OCI-LY7 (cell line): Measurements from ENCODE around the gene MRPL20. TPM values are rescaled to one million over a fixed set of nuclear protein-coding genes. Genes with fewer than 3 reads are reported as not detected.
"Not testable (repeated sequence)": the region's sequence is repeated elsewhere in the genome, so short reads cannot be mapped to it uniquely, and the experiment has no call there.

ENCODE experiments used
- BruUV-seq: library from RNA; stranded (reverse); fragments of 400-500 nt; replicated peaks from 2 replicates; lab custom pipeline; 2021; lab: Mats Ljungman, UMichigan
- CTCF ChIA-PET: fragments of 300-600 bp; sonication (Branson Sonifier 250); formaldehyde crosslinking; loops from one replicate; lab custom pipeline; 2022; ENCODE audit warnings: antibody characterized with exemption; ENCODE audit not compliant: unreplicated experiment; lab: Charles Lee
- POLR2A ChIA-PET: fragments of 300-600 bp; sonication (Branson Sonifier 250); formaldehyde crosslinking; loops from one replicate; lab custom pipeline; 2022; ENCODE audit warnings: antibody characterized with exemption; lab: Charles Lee
- DNase-seq: peaks from one replicate; pipeline ENCODE4 v3.0.0-alpha.2; 2015; ENCODE audit warnings: low spot score
- H2AFZ ChIP-seq: fragments of 200-600 bp; sonication (generic), shearing (Covaris generic); 2 replicates; pipeline ENCODE4 v1.6.1; 2014; ENCODE audit warnings: mild to moderate bottlenecking, antibody characterized with exemption, low read length, moderate library complexity
- H3K27ac ChIP-seq: fragments of 200-600 bp; sonication (generic); 2 replicates; pipeline ENCODE4 v1.5.1; 2014; ENCODE audit warnings: mixed run types, low read depth, mild to moderate bottlenecking, moderate library complexity, low read length, inconsistent platforms; ENCODE audit not compliant: poor library complexity, severe bottlenecking
- H3K36me3 ChIP-seq: fragments of 200-600 bp; sonication (generic); 2 replicates; pipeline ENCODE4 v1.6.1; 2014; ENCODE audit warnings: mild to moderate bottlenecking, antibody characterized with exemption, low read length, moderate library complexity, mixed read lengths; ENCODE audit not compliant: insufficient read depth
- H3K4me1 ChIP-seq: fragments of 200-600 bp; sonication (generic); 2 replicates; pipeline ENCODE4 v1.5.1; 2014; ENCODE audit warnings: mild to moderate bottlenecking, low read length; ENCODE audit not compliant: insufficient read depth, poor library complexity, severe bottlenecking
- H3K4me2 ChIP-seq: fragments of 200-600 bp; sonication (generic); 2 replicates; pipeline ENCODE4 v1.6.1; 2014; ENCODE audit warnings: mild to moderate bottlenecking, low read length
- H3K4me3 ChIP-seq: fragments of 200-600 bp; sonication (generic); 2 replicates; pipeline ENCODE4 v1.5.1; 2014; ENCODE audit warnings: mild to moderate bottlenecking, low read depth, low read length; ENCODE audit not compliant: poor library complexity, severe bottlenecking
- H3K79me2 ChIP-seq: fragments of 200-600 bp; sonication (generic); 2 replicates; pipeline ENCODE4 v1.6.1; 2016; ENCODE audit warnings: low read depth, mild to moderate bottlenecking, low read length, moderate library complexity, mixed read lengths; ENCODE audit not compliant: insufficient read depth
- H3K9me2 ChIP-seq: fragments of 200-600 bp; sonication (generic); 2 replicates; pipeline ENCODE4 v1.6.1; 2016; ENCODE audit warnings: mild to moderate bottlenecking, low read length, mixed read lengths; ENCODE audit not compliant: insufficient read depth
- H3K9me3 ChIP-seq: fragments of 200-600 bp; sonication (generic); 2 replicates; pipeline ENCODE4 v1.6.1; 2014; ENCODE audit warnings: mild to moderate bottlenecking, mixed run types, low read length, mixed read lengths
- H4K20me1 ChIP-seq: fragments of 200-600 bp; sonication (generic); 2 replicates; pipeline ENCODE4 v1.6.1; 2014; ENCODE audit warnings: mild to moderate bottlenecking, antibody characterized with exemption, low read length, moderate library complexity, mixed read lengths; ENCODE audit not compliant: insufficient read depth
- CTCF ChIP-seq: fragments of 200-600 bp; sonication (generic); conservative IDR thresholded peaks from 2 replicates; pipeline ENCODE4 v1.5.1; 2014; ENCODE audit warnings: mild to moderate bottlenecking, antibody characterized with exemption, low read length, moderate library complexity, mixed read lengths
- EZH2phosphoT487 ChIP-seq: fragments of 200-600 bp; sonication (generic); IDR thresholded peaks from 2 replicates; pipeline ENCODE4 v1.6.1; 2018; ENCODE audit warnings: low read depth, borderline replicate concordance, mild to moderate bottlenecking, mixed run types, antibody characterized with exemption, low read length, moderate library complexity, mixed read lengths
- intact Hi-C: fragments of 100-400 bp; cut with micrococcal nuclease; formaldehyde crosslinking; loops from one replicate; pipeline ENCODE4 v1.10.0; 2022; ENCODE audit not compliant: unreplicated experiment
- total RNA-seq, 2 experiments: library from RNA; depleted of rRNA in 1 of 2; stranded (reverse); fragments of >200 nt in 1 of 2; shearing (Covaris generic) in 1 of 2; gene quantifications; 2 replicates each; pipeline ENCODE4 v1.2.3, GENCODE V29; 2014 to 2022

MRPL20 gene
- total RNA-seq, 2 experiments from 2014 or later, result 143 to 165 TPM

GRCh38 chr1:1415751-1416150 lies 8.7 kb upstream of the MRPL20 start:
- no peaks in the 10 kb centered on the region for H3K36me3 ChIP-seq
- ChIA-PET CTCF (no interaction called here), POLR2A (no interaction called here)
- no peak for DNase-seq
- TF ChIP-seq CTCF, result no peak
- no peak for TF ChIP-seq EZH2phosphoT487
- no peaks in the 10 kb centered on the region for H3K9me3 ChIP-seq
- no peaks in the 10 kb centered on the region for H3K4me1 ChIP-seq
- no peak overlapping the region for H2AFZ ChIP-seq
- no peak overlapping the region for H3K4me3 ChIP-seq
- no peaks in the 10 kb centered on the region for H3K79me2 ChIP-seq
- no peaks in the 10 kb centered on the region for H4K20me1 ChIP-seq
- no peak overlapping the region for H3K4me2 ChIP-seq
- intact Hi-C loops, result no loop called here
- no peaks in the 10 kb centered on the region for H3K9me2 ChIP-seq
- H3K27ac ChIP-seq, result no peak overlapping the region
- no TSS peak for BruUV-seq

GRCh38 chr1:1412311-1412902 lies 5.3 kb upstream of the MRPL20 start:
- H3K27ac ChIP-seq, H2AFZ ChIP-seq, intact Hi-C loops, BruUV-seq, POLR2A ChIA-PET, H3K4me2 ChIP-seq, DNase-seq, CTCF ChIA-PET, H3K4me1 ChIP-seq, H4K20me1 ChIP-seq, H3K9me3 ChIP-seq, H3K9me2 ChIP-seq, H3K4me3 ChIP-seq: not testable (repeated sequence)
- Histone ChIP-seq H3K79me2 (peaks cover 22% of the 10 kb centered on the region), H3K36me3 (peaks cover 16% of the 10 kb centered on the region)

GRCh38 chr1:1411626-1412025 lies 4.5 kb upstream of the MRPL20 start:
- no peak overlapping the region for H3K27ac ChIP-seq
- BruUV-seq, result no TSS peak
- peaks cover 28% of the 10 kb centered on the region for H3K79me2 ChIP-seq
- ChIA-PET CTCF (no interaction called here), POLR2A (no interaction called here)
- H3K4me1 ChIP-seq, result peaks cover 7% of the 10 kb centered on the region
- H2AFZ ChIP-seq, result no peak overlapping the region
- no peaks in the 10 kb centered on the region for H3K9me3 ChIP-seq
- peaks cover 19% of the 10 kb centered on the region for H3K36me3 ChIP-seq
- no peak overlapping the region for H3K4me3 ChIP-seq
- intact Hi-C loops, result no loop called here
- TF ChIP-seq CTCF (no peak), EZH2phosphoT487 (no peak)
- no peak overlapping the region for H3K4me2 ChIP-seq
- peaks cover 6% of the 10 kb centered on the region for H4K20me1 ChIP-seq
- no peak for DNase-seq
- H3K9me2 ChIP-seq, result no peaks in the 10 kb centered on the region

GRCh38 chr1:1410238-1410637 lies 3.1 kb upstream of the MRPL20 start:
- H3K9me3 ChIP-seq, H3K9me2 ChIP-seq, H3K4me2 ChIP-seq, DNase-seq, H4K20me1 ChIP-seq, POLR2A ChIA-PET, H3K27ac ChIP-seq, CTCF ChIA-PET, H3K4me3 ChIP-seq, intact Hi-C loops, H2AFZ ChIP-seq: not testable (repeated sequence)
- BruUV-seq, result TSS peak; percentile 51
- peaks cover 33% of the 10 kb centered on the region for H3K36me3 ChIP-seq
- peaks cover 18% of the 10 kb centered on the region for H3K4me1 ChIP-seq
- H3K79me2 ChIP-seq, result peaks cover 42% of the 10 kb centered on the region
